IPS-15b (cell line): ENCODE data around the gene SPPL2C.

Experiments used
- H3K27me3 ChIP-seq: one replicate; pipeline ENCODE4 v1.6.1; 2013; ENCODE audit warnings: low read length; ENCODE audit not compliant: control insufficient read depth, insufficient read depth
- H3K36me3 ChIP-seq: one replicate; pipeline ENCODE4 v1.6.1; 2013; ENCODE audit warnings: low read length; ENCODE audit not compliant: control insufficient read depth, insufficient read depth
- H3K4me1 ChIP-seq: one replicate; pipeline ENCODE4 v1.6.1; 2013; ENCODE audit warnings: mild to moderate bottlenecking, low read length; ENCODE audit not compliant: control insufficient read depth, insufficient read depth
- H3K4me3 ChIP-seq: one replicate; pipeline ENCODE4 v1.5.1; 2013; ENCODE audit warnings: low read depth, low read length
- H3K9ac ChIP-seq: one replicate; pipeline ENCODE4 v1.6.1; 2013; ENCODE audit warnings: low read depth, mild to moderate bottlenecking, low read length
- H3K9me3 ChIP-seq: one replicate; pipeline ENCODE4 v1.6.1; 2013; ENCODE audit warnings: mild to moderate bottlenecking, low read length; ENCODE audit not compliant: control insufficient read depth, insufficient read depth

SPPL2C gene

DNA sequence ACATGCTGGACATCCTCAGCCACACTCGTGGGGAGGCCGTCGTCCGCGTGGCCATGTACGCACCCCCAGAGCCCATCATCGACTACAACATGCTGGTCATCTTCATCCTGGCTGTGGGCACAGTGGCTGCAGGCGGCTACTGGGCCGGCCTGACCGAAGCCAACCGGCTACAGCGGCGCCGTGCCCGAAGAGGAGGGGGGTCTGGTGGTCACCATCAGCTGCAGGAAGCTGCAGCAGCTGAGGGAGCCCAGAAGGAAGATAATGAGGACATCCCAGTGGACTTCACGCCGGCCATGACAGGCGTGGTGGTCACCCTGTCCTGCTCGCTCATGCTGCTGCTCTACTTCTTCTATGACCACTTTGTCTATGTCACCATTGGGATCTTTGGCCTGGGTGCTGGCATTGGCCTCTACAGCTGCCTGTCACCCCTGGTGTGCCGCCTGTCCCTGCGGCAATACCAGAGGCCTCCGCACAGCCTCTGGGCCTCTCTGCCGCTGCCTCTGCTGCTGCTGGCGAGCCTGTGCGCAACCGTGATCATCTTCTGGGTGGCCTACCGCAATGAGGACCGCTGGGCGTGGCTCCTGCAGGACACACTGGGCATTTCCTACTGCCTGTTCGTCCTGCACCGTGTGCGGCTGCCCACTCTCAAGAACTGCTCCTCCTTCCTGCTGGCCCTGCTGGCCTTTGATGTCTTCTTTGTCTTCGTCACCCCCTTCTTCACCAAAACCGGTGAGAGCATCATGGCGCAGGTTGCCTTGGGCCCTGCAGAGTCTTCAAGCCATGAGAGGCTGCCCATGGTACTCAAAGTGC lies 900 bp downstream of the SPPL2C start:
- H3K27me3 ChIP-seq = no peaks in the 10 kb centered on the region
- no peak overlapping the region for H3K9ac ChIP-seq
- H3K4me1 ChIP-seq = no peaks in the 10 kb centered on the region
- no peaks in the 10 kb centered on the region for H3K9me3 ChIP-seq
- no peaks in the 10 kb centered on the region for H3K36me3 ChIP-seq
- no peak overlapping the region for H3K4me3 ChIP-seq

GRCh38 chr17:45846223-45846622 lies 1.5 kb downstream of the SPPL2C start:
- Histone ChIP-seq H3K27me3 (no peaks in the 10 kb centered on the region), H3K4me3 (no peak overlapping the region), H3K9me3 (no peaks in the 10 kb centered on the region), H3K9ac (no peak overlapping the region), H3K36me3 (no peaks in the 10 kb centered on the region), H3K4me1 (no peaks in the 10 kb centered on the region)

GRCh38 chr17:45846646-45847045 lies 2.0 kb downstream of the SPPL2C start:
- H3K9ac ChIP-seq = no peak overlapping the region
- no peaks in the 10 kb centered on the region for H3K27me3 ChIP-seq
- no peaks in the 10 kb centered on the region for H3K9me3 ChIP-seq
- no peaks in the 10 kb centered on the region for H3K36me3 ChIP-seq
- no peaks in the 10 kb centered on the region for H3K4me1 ChIP-seq
- H3K4me3 ChIP-seq = no peak overlapping the region

- Histone ChIP-seq H3K4me1 (no peaks in the 10 kb centered on the region), H3K27me3 (peaks cover under 1% of the 10 kb centered on the region), H3K9me3 (no peaks in the 10 kb centered on the region), H3K9ac (no peak overlapping the region), H3K4me3 (no peak overlapping the region), H3K36me3 (no peaks in the 10 kb centered on the region)
Observed at GRCh38 chr17:45847101-45847500, 2.4 kb downstream of the SPPL2C start.

GRCh38 chr17:45847747-45848146 lies 3.1 kb downstream of the SPPL2C start:
- H3K4me1 ChIP-seq = no peaks in the 10 kb centered on the region
- H3K9ac ChIP-seq = no peak overlapping the region
- H3K9me3 ChIP-seq = no peaks in the 10 kb centered on the region
- H3K36me3 ChIP-seq = no peaks in the 10 kb centered on the region
- H3K4me3 ChIP-seq = no peak overlapping the region
- peaks cover 3% of the 10 kb centered on the region for H3K27me3 ChIP-seq

DNA sequence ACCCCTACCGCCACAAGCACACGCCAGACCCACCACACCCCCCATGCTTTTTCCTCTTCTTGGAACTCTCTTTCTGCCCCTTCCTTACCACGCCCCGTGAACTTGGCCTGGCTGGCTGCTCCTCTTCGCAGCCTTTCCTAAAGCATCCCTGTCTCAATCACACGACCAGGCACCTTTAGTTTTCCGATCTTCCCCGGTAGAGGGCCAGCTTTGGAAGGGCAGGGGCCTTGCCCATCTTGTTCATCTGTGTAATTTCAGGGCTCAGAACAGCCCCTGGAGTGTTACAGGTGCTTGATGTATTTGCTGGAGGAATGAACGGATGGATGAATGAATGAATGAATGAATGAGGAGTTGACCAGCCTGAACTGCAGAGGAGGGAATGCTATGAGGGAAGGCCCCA lies 3.7 kb downstream of the SPPL2C start:
- Histone ChIP-seq H3K4me3 (no peak overlapping the region), H3K9me3 (no peaks in the 10 kb centered on the region), H3K4me1 (no peaks in the 10 kb centered on the region), H3K27me3 (peaks cover 3% of the 10 kb centered on the region), H3K36me3 (no peaks in the 10 kb centered on the region), H3K9ac (no peak overlapping the region)

DNA sequence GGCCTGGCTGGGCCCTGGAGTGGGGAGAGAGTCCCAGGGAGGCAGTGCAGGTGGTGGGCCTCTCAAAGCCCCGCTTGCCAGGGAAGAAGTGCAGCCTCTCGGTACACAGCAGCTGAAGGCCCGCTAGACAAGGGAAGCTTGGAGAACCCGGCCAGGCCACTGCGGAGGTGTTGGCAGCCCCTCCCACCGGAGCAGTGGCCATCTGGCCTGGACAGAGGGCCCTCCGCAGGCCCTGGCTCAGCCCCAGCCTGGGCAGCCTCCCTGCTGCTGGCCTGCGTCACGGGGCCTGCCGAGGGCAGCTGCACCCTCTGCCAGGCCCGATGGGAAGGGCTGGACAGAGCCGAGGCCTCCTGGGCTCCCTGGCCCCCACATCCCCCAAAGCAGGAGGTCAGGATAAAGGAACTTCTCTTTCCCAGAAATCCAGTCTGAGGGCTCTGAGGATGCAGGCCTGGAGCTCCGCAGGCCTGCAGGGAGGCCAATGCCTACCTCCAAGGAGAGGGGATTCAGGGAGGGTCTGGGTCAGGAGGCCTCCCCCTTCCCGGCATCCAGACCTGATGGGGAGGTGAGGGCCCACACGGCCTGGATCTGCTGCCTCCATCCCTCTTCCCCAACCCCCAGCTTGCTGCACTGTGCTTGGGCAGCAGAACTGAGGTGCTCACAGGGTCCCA lies 4.3 kb downstream of the SPPL2C start:
- no peaks in the 10 kb centered on the region for H3K36me3 ChIP-seq
- no peaks in the 10 kb centered on the region for H3K4me1 ChIP-seq
- H3K4me3 ChIP-seq = no peak overlapping the region
- no peak overlapping the region for H3K9ac ChIP-seq
- H3K27me3 ChIP-seq = peaks cover 3% of the 10 kb centered on the region
- no peaks in the 10 kb centered on the region for H3K9me3 ChIP-seq

GRCh38 chr17:45849536-45849990 lies 4.9 kb downstream of the SPPL2C start:
- H3K9ac ChIP-seq = no peak overlapping the region
- no peaks in the 10 kb centered on the region for H3K9me3 ChIP-seq
- peaks cover 3% of the 10 kb centered on the region for H3K27me3 ChIP-seq
- H3K4me1 ChIP-seq = no peaks in the 10 kb centered on the region
- no peaks in the 10 kb centered on the region for H3K36me3 ChIP-seq
- no peak overlapping the region for H3K4me3 ChIP-seq

DNA sequence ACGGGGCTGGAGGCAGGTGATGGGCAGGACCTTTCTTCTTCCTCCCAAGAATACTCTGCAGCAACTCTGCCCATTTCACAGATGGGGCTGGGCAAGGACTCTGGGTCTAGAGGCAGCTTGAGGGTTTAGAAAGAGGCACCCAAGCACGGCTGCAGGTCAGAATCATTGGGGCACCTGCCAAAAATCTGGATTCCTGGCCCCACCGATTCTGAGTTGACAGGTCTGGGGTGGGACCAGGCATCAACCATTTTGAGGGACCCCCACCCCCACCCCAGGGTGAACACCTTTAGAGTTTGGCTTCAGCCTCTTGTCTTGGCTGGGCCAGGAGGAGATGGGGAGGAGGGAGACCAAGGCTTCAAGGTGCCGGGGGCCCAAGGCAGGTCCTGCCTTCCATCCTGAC lies 5.3 kb downstream of the SPPL2C start:
- peaks cover 3% of the 10 kb centered on the region for H3K27me3 ChIP-seq

DNA sequence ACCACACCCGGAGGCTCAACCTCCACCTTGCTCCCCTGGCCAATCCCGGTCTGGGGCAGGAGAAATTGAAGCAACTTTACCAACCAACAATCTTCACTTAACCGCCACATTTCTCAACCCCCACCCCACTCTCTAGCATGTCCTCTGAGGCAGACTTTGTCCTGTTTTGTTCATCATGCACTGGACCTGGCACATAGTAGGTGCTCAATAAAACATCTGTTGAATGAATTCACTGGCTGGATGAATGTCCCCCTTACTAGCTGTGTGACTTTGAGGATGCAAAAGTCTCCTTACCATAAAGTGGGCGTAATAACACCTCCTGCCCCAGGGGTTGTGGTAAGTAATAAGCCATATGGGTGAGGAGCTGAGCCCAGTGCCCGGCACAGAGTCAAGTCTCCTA lies 5.8 kb downstream of the SPPL2C start:
- no peak overlapping the region for H3K4me3 ChIP-seq
- no peaks in the 10 kb centered on the region for H3K36me3 ChIP-seq
- H3K9me3 ChIP-seq = no peaks in the 10 kb centered on the region
- H3K9ac ChIP-seq = no peak overlapping the region
- peaks cover 3% of the 10 kb centered on the region for H3K27me3 ChIP-seq
- no peaks in the 10 kb centered on the region for H3K4me1 ChIP-seq

More for the DNA sequence above, 5.3 kb downstream of the SPPL2C start:
- Histone ChIP-seq H3K4me3 (no peak overlapping the region), H3K9me3 (no peaks in the 10 kb centered on the region), H3K9ac (no peak overlapping the region), H3K36me3 (no peaks in the 10 kb centered on the region), H3K4me1 (no peaks in the 10 kb centered on the region)

DNA sequence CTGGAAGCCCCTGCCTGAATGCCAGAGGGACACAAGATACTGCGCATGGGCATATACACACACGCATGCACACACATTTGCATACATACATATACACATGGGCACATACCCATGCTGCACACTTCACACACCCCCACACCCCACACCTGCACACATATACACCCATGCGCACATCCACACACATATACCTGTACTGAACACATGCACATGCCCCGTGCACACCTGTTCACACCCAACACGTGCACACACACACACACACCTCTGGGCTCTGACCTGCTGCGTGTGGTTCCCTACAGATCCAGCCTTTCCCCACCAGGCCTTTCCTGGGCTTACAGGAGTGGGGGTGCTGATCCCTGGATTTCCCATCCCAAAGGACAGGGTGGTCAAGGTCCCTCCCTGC lies 6.3 kb downstream of the SPPL2C start:
- H3K36me3 ChIP-seq = no peaks in the 10 kb centered on the region
- H3K9me3 ChIP-seq = no peaks in the 10 kb centered on the region
- H3K4me1 ChIP-seq = no peaks in the 10 kb centered on the region
- peaks cover 3% of the 10 kb centered on the region for H3K27me3 ChIP-seq
- H3K4me3 ChIP-seq = no peak overlapping the region
- no peak overlapping the region for H3K9ac ChIP-seq

DNA sequence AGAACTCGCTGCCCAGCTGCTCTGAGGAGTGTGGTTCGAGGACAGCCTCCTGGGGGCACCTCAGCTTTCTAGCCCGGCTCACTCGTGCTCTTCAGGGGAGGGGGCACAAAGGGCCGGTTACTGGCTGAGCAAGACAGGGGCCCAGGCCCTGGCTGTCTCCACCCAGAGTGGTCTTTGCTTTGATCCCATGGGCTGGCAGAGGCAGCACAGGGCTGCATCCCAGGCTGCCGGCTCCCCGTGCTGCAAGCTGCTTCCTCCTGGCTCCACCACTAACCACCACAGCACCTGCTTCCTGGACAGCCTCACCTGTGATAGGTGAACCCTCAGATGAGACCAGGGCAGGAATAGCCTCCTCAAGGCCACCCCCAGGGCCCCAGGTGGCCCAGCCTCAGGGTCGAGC lies 6.8 kb downstream of the SPPL2C start:
- H3K27me3 ChIP-seq = peaks cover 3% of the 10 kb centered on the region
- no peaks in the 10 kb centered on the region for H3K9me3 ChIP-seq
- H3K9ac ChIP-seq = no peak overlapping the region
- no peaks in the 10 kb centered on the region for H3K4me1 ChIP-seq
- no peaks in the 10 kb centered on the region for H3K36me3 ChIP-seq
- H3K4me3 ChIP-seq = no peak overlapping the region
